GM06990 (cell line): ENCODE data around the gene UBE2L5.

Experiments used
- DNase-seq: peaks from one replicate; pipeline ENCODE4 v3.0.0-alpha.2; 2011; ENCODE audit not compliant: insufficient read length; ENCODE audit errors: extremely low read depth
- H3K27me3 ChIP-seq: replicated peaks from 2 replicates; pipeline ENCODE4 v1.6.0; 2011; ENCODE audit warnings: low read length; ENCODE audit not compliant: control insufficient read depth, insufficient read depth
- H3K36me3 ChIP-seq: 2 replicates; pipeline ENCODE4 v1.5.1; 2011; ENCODE audit warnings: low read length; ENCODE audit not compliant: control insufficient read depth, insufficient read depth
- H3K4me3 ChIP-seq: replicated peaks from 2 replicates; pipeline ENCODE4 v1.5.1; 2011; ENCODE audit warnings: low read depth, mild to moderate bottlenecking, control low read depth, low read length
- TF ChIP-seq, protein P1 (sequence below): IDR thresholded peaks from 2 replicates; pipeline ENCODE4 v1.5.1; 2011; ENCODE audit warnings: low read length, control low read depth, mild to moderate bottlenecking, inconsistent platforms; ENCODE audit not compliant: insufficient read depth, poor library complexity, severe bottlenecking

UBE2L5 gene

DNA sequence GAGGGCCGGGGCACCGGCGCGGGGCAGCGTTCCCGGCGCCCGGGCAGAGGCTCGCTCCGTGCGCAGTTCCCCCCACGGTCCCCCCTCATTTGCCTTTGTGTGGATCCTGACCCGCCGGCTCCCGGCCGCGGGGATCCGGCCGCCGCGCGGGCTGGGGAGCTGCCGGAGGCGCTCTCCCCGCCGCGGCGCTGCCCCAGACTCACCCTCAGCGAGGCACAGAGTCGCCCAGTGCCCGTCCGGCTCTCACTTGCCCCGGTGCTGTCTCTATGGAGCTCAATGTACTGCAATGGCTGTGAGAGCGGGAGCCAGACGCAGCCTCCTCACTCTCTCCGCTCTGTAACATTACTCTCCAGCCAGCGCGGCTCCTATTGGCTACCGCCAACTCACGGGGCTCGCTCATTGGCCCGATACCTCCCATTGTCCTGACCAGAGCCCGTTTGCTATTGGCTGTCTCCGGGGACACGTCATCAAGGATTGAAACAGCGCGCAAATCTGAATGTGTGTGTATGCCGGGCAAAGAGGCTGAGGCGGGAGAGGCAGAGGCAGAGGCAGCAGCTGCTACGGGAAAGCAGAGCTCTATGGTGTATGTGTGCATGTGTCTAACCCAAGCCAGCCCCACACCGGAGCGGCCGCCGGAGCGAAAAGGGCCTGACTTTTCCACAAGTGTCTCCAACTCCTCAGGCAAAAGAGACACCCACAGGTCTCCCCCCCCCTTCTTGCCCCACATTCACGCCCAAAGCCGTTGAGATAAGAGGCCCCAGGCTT is 43.5 kb downstream of the UBE2L5 start, which contains the start of gene HMGB1:
Gene HMGB1 (minus strand): TSS at position 344 of the 765 bp plus-strand sequence. CDS start 2,256 bp downstream, outside the sequence.
- Histone ChIP-seq H3K27me3 (no peaks in the 10 kb centered on the region), H3K36me3 (no peaks in the 10 kb centered on the region), H3K4me3 (peak within 1 kb of the TSS; percentile 75)
- peak; percentile 92 for DNase-seq
- TF ChIP-seq, protein P1, sequence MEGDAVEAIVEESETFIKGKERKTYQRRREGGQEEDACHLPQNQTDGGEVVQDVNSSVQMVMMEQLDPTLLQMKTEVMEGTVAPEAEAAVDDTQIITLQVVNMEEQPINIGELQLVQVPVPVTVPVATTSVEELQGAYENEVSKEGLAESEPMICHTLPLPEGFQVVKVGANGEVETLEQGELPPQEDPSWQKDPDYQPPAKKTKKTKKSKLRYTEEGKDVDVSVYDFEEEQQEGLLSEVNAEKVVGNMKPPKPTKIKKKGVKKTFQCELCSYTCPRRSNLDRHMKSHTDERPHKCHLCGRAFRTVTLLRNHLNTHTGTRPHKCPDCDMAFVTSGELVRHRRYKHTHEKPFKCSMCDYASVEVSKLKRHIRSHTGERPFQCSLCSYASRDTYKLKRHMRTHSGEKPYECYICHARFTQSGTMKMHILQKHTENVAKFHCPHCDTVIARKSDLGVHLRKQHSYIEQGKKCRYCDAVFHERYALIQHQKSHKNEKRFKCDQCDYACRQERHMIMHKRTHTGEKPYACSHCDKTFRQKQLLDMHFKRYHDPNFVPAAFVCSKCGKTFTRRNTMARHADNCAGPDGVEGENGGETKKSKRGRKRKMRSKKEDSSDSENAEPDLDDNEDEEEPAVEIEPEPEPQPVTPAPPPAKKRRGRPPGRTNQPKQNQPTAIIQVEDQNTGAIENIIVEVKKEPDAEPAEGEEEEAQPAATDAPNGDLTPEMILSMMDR: no peak

DNA sequence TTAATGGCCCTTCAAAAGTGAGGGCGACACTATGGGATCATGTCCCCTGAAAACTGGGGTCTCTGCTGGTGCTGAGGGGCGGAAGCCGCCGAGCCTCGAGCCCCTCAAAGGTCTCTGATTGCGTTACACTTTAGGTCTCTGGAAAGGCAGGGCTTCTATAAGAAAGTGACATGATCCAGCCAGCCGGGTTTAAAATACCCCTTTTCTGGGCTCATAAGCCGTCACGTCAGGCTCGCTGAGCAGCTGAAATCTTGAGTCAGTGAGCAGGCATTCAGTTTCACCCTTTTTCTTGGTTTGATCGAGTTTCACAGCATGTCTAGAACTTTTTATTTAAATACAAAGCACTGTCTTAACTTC is 44.0 kb downstream of the UBE2L5 start:
- H3K4me3 ChIP-seq: peak overlapping the region; percentile 73
- TF ChIP-seq, protein P1: no peak
- no peaks in the 10 kb centered on the region for H3K36me3 ChIP-seq
- H3K27me3 ChIP-seq: no peaks in the 10 kb centered on the region
- DNase-seq: no peak

DNA sequence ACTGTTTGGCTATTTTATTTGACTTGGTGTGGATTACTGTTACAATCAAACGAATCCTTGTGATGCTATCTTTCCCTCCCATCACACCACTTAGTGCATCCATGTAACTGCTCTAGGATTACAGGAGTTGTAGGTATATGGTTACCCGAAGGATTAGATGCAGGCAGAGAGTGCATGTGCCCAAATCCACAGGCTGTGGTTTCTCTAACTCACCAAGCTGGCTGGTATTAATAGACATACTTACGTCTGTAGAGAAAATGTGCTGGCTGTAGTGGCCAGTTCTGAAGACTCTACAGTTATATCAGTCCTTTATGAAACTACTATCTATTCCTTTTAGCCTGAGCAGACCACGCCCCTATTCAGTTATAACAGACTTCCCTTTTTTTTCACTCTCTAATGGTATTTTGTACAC is 44.6 kb downstream of the UBE2L5 start:
- Histone ChIP-seq H3K4me3 (peak overlapping the region; percentile 73; the same call in 1 of the 2 replicates), H3K36me3 (no peaks in the 10 kb centered on the region), H3K27me3 (no peaks in the 10 kb centered on the region)
- TF ChIP-seq, protein P1: no peak
- peak; percentile 48 for DNase-seq

DNA sequence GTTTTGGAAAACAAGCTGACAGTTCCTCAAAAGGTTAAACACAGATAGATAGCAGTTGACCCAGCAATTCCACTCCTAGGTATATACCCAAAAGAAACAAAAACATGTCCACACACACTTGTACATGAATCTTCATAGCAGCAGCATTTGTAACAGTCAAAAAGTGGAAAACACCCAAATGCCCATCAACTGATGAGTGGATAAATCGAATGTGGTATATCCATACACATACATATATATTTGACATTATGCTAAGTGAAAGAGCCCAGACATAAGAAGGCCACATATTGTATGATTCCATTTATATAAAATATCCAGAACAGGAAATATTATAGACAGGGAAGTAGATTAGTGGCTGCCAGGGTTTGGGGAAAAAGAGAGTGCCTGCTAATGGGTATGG is 51.4 kb downstream of the UBE2L5 start:
- H3K4me3 ChIP-seq: no peak overlapping the region
- no peaks in the 10 kb centered on the region for H3K27me3 ChIP-seq
- TF ChIP-seq, protein P1: no peak
- no peaks in the 10 kb centered on the region for H3K36me3 ChIP-seq
- DNase-seq: no peak

DNA sequence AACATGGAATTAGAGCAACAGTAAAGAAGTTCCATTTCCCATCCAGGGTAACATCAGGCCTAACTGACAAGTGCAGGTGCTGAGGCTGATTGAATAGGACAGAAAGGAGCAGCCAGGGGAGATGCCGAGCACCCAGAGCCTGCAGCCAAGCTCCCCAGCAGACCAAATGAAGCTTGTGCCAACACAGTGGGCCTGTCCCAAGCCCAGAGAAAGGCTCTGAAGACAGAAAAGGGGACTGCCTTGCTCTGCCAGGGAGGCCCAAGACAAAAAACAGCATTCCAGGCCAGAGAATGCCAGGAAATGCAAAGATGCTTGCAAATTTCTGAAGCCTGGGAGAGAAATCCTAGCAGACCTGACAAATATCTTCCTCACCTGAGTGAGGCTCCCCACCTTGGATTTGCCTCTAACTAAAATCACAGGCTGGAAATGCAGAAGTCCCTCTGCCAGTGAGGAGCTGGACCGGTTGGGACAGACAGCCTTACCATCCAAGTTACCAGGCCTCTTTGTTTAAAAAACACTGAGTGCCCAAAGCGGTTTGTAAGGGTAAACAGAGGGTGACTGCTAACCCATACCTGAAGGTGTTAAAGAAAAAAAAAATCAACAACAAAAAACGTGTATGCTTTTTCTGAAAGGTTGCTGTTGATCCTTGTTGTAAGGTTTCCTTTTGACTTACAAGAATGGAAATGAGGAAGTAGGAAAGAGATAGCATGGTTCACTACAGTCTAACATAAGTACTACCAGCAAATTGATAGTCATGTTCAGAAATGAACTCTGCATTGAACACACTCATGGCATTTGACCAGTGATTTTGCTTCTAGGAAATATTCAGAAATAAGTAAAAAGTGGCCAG is 55.3 kb downstream of the UBE2L5 start:
- TF ChIP-seq, protein P1: no peak
- no peaks in the 10 kb centered on the region for H3K27me3 ChIP-seq
- no peaks in the 10 kb centered on the region for H3K36me3 ChIP-seq
- DNase-seq: peak; percentile 52
- H3K4me3 ChIP-seq: no peak overlapping the region
